GM20000 (cell line): ENCODE data around the gene TIAM1.

Experiments used
- DNase-seq: peaks from one replicate; pipeline ENCODE4 v3.0.0; 2012; ENCODE audit warnings: low spot score
- TF ChIP-seq, protein P1 (sequence below): IDR thresholded peaks from 2 replicates; pipeline ENCODE4 v1.5.1; 2012; ENCODE audit warnings: mild to moderate bottlenecking, control low read depth; ENCODE audit errors: extremely low read depth, missing control alignments

The TIAM1 gene

DNA sequence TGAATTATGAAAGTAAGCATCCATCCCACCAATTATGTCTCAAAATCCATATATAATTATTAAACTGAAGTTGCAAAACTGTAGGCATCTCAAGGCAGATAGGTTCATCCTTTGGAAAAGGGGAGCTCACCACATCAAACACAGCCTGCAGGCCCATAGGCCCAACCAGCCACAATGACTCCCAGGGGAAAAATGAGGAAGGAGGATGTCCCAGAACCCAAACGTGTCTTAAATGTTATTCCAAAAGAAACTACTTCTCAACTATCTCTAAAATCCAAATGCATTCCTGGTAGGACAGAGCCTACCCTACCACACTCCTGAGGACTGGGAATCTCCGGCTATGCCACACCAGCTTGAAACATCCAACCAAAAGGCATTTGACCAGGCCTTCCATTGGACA is 12.8 kb downstream of the TIAM1 start:
- TF ChIP-seq, protein P1, sequence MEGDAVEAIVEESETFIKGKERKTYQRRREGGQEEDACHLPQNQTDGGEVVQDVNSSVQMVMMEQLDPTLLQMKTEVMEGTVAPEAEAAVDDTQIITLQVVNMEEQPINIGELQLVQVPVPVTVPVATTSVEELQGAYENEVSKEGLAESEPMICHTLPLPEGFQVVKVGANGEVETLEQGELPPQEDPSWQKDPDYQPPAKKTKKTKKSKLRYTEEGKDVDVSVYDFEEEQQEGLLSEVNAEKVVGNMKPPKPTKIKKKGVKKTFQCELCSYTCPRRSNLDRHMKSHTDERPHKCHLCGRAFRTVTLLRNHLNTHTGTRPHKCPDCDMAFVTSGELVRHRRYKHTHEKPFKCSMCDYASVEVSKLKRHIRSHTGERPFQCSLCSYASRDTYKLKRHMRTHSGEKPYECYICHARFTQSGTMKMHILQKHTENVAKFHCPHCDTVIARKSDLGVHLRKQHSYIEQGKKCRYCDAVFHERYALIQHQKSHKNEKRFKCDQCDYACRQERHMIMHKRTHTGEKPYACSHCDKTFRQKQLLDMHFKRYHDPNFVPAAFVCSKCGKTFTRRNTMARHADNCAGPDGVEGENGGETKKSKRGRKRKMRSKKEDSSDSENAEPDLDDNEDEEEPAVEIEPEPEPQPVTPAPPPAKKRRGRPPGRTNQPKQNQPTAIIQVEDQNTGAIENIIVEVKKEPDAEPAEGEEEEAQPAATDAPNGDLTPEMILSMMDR: no peak
- DNase-seq: no peak

DNA sequence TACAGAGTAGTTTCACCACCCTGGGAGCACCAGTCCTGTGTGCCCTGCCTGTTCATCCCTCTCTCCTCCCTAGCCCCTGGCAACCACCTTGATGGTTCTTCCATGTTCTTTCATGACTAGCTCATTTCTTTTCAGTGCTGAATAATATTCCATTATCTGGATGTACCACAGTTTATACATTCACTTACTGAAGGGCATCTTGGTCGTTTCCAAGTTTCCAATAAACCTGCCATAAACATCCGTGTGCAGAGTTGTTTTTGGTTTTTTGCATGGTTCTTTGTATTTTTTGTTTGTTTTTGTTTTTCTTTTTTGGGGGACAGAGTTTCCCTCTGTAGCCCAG is 13.9 kb downstream of the TIAM1 start:
- TF ChIP-seq, protein P1: no peak
- DNase-seq: no peak

DNA sequence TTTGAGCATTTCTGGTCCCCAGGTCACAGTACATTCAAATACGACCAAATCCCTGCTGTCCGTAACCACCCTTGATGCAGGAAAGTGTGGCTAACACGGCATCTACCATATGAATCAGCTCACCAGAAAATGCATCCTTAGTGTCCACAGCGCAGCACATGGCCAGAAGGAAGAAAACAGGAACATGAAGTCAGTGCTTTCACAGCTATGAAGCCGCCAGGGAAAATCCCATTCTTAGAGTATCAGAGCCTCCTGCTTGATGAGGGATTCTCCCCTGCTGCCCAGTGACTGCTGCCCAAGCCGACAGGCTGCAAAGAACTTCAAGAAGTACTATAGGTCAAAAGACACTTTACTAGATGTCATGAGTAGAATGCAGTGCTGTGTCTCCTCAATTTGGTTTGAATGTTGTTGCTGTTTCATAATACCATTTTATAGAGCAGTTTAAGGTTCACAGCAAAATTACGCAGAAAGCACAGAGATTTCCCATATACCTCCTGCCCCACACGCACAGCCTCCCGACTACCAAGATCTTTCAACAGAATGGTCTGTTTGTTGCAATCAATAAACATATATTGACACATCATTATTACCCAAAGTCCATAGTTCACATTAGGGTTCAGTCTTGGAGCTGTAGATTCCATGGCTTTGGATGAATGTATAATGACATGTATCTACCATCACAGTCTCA is 14.5 kb downstream of the TIAM1 start:
- TF ChIP-seq, protein P1: no peak
- no peak for DNase-seq

DNA sequence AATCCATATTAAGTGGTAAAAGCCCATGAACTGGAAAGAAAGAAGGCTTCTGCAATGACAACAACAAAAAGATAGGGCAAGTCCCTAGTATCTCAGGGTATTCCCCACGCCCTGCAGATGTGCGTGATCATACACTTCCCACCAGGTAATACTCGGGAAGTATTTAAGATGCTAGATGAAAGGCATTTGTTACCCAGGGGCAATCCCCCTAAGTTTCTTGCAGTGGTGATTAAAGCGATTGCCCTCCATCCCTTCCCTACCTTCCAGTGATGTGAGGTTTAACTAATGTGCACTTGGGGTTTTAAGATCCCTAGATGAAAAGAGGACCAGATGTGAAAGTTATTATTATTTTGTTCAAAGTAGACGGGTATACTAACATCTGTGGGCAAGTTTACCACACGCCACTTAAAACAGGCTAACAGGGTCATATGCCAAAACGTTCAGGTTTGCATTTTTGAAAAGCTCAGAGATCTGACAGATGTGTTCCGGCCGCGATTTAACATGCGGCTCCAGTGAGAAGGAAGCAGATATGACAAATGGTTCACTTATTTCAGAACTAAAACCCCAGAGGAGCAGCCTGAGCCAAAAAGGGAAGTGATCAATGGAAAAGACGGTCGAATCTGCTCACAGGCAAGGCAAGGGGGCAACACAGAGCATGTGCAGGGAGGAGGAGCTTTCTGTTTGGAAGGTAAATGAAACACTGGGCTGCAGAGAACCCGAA is 17.4 kb downstream of the TIAM1 start:
- TF ChIP-seq, protein P1: no peak
- DNase-seq: peak; percentile 80

DNA sequence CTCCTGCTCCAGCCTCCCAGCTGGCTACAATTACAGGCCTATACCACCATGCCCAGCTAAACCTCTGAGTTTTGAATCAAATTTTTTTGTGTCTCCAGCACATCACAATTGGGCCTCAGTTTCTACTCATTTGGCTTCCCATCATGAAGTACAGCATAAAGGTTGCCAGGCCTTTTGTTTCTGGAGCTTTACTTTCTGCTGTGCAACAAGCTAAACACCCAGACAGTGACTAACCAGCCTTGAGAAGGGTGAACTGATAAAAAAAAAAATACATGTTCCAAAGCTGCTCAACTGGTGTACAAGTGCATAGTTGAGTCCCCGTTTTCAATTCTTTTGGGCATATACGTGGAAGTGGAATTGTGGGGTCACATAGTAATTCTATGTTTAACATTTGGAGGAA is 25.1 kb downstream of the TIAM1 start:
- TF ChIP-seq, protein P1: no peak
- no peak for DNase-seq

DNA sequence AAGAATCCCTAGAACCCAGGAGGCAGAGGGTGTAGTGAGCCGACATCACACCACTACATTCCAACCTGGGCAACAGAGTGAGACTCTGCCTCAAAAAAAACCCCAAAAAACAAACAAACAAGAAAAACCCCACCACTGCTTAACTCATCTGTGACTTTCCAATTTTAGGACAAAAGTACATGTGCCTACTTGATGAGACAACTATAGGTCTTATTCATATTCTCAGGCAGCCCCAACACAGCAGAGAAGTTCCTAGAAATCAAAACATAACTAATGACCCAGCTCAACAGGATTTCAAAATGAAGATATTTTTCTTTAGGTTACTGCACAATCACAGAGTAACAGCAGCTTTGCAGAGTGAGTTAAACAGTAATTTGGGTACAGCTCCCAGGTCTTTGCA is 26.4 kb downstream of the TIAM1 start:
- TF ChIP-seq, protein P1: no peak
- DNase-seq: no peak

DNA sequence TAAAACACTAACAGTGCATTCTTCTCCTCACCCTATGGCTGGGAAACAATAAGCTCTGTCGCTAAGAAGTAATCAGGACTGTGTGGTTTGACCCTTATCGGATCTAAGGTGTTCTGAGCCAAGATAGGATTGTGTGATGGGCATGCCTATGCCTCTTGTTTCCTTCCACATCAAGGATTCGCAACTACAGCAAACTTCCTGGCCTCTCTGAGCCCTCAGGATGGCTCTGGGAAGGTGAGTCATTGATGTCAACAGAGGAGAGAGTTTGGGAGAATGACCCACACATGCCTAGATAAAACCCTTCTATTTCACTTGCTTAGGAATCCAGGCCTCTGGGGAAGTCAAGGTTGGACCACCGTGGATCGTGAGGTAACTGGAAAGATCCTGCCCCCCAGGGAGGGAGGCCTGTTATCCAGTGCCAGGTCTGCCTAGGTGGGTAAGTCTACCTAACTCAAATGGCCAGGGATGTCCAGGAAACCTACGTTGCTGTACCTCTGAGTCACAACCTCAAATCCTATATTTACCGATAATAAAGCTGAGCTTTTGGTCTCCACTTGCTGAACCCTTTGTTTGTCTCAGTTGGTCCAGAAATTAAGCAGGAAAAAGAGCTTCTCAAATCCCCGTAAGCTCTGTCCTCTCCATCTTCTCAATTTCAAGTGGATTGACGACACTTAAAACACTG is 27.4 kb downstream of the TIAM1 start:
- DNase-seq: no peak
- TF ChIP-seq, protein P1: no peak
